Endometrial microvascular endothelial cells (primary cell): Measurements from ENCODE around the gene ATP6V1G2. TPM values are rescaled to one million over a fixed set of nuclear protein-coding genes. Genes with fewer than 3 reads are reported as not detected.
"Not testable (repeated sequence)": the region's sequence is repeated elsewhere in the genome, so short reads cannot be mapped to it uniquely, and the experiment has no call there.

ENCODE experiments used
- in situ Hi-C: cut with HindIII; loops from 2 replicates; pipeline ENCODE4 v1.10.0; 2017; ENCODE audit warnings: low sequenced_read_pairs, low pct_unique_long_range_greater_than_20kb; ENCODE audit errors: inconsistent ontology term
- total RNA-seq: library from RNA; depleted of rRNA; stranded (reverse); fragments of >200 nt; gene quantifications from one replicate; pipeline ENCODE4 v1.2.3, GENCODE V29; 2015; ENCODE audit errors: inconsistent ontology term

ATP6V1G2 gene
- not detected for total RNA-seq

DNA sequence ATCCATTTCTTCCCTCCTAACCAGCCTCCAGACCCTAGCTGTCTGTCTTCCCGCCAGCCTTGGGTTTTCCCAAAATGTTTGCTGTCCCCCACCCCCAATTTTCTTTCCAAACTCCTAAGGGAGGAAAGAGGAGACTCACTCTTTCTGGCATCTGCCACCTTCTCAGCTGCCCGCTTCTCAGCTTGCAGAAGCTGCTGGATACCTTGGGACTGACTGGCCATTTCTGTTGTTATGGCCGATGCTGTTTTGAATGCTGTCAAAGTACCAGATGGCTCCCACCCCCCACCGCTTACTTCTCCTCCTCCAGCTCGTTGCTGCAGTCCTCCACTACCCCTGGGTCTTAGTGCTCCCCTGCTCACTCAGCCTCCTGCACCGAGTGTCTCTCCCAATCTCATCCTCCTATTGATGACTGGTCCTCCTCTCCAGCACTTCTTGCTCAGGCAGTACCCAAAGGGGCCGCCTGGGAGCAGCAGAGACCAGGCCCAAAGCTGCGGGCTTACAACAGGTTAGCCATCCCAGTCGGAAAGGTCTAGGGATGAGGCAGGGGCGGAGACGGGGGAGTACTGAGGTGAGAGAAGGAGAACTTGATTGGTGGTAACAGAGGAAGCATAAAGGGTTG, at the start of gene ATP6V1G2:
ATP6V1G2 (minus strand) TSS at position 270 of the 619 bp plus-strand sequence; CDS start at position 221, 49 bp downstream.
- in situ Hi-C loops: no loop called here

DNA sequence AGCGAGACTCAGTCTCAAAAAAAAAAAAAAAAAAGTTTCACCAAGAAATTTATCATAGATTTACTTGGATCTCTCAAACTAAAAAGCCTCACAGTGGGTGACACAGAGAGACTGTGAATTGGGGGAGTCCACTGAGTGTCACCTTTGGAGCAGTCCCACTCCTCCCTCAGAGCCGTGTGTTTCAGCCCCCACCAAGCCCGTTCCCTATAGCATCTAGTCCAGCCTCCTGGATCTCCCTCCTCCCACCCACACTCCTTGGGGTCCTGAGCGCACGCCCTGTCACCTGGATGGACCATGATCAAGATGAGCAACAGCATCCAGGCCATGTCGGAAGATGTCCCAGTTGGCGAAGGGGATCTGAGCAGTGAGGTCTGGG, 46.0 kb upstream of the ATP6V1G2 start:
- in situ Hi-C loops: no loop called here

DNA sequence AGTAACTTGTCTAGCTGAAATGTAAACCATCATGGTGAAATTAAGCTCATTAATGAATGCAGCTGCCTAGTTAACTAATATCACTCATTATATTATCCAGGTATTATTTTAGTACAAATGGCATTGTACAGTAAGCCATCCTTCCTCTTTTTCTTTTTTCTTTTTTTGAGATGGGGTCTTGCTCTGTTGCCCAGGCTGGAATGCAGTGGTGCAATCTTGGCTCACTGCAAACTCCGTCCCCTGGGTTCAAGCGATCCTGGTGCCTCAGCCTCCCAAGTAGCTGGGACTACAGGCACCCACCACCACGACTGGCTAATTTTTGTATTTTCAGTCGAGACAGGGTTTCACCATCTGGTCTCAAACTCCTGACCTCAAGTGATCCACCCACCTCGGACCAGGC, 44.3 kb upstream of the ATP6V1G2 start:
- in situ Hi-C loops: not testable (repeated sequence)

DNA sequence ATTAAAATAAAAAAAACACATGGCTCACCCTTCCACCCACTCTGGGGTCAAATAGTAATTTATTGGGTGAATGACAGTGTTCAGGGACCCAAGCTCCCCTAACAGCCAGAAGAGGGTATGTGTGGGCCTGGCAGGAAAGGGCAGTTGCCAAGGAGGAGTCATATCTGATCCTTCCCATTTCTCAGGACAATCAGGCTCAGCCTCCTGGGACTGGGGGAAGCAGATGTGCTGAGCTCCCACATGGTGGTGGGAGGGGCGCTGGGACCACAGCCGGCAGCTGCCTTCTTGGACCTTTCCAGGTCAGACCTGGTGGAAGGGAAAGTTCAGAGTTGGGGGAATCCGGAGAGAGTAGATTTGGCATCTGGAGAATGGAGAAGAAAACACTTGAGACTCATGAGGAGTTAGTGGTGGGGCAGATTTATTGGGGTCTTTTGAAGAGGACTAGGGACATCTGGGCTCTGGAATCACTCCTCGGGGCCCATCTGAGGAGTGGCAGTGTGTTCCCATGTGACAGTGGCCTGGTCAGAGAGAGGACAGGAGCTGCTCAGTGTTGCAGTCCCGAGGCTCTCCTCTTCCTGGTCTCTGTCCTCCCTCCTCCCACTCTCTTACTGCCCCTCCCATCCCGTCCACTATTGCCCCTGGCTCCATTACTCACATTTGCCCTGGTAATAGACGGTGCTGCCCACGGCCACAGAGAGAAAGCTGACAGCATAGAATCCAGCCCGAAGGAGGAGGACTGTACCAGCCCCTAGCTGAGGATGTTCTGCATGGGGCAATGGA, 42.7 kb upstream of the ATP6V1G2 start:
- in situ Hi-C loops: no loop called here

DNA sequence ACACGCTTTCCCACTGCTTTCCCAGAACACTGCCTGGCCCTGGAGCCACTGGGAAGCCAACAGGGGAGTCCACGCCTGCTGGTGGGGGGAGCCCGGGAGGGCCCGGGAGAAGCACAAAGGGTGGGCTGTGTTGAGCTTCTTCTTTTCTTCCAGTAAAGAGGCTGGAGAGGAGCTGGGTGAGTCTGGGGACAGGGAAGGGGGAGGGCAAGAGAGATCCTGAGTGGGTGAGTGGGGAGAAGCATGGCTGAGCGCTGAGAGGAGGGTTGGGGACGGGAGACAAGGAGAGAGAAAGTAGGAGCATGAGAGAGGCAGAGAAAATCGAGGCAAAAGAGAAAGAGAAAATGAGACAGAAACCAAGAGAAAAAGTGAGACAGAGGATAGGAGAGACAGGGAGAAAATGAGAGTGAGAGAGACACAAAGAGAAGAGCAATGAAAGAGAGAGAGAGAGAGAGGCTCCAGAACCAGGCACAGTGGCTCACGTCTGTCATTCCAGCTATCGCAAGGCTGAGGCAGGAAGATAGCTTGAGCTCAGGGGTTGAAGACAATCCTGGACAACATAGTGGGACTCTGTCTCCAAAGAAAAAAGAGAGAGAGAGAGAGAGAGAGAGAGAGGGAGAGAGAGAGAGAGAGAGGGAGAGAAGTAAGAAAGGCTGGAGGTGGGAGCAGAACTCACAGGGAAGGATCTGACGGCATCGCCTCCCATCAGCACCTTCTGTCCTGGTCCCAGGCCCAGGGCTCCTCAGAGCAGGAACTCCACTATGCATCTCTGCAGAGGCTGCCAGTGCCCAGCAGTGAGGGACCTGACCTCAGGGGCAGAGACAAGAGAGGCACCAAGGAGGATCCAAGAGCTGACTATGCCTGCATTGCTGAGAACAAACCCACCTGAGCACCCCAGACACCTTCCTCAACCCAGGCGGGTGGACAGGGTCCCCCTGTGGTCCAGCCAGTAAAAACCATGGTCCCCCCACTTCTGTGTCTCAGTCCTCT, 41.7 kb upstream of the ATP6V1G2 start:
- in situ Hi-C loops: no loop called here

DNA sequence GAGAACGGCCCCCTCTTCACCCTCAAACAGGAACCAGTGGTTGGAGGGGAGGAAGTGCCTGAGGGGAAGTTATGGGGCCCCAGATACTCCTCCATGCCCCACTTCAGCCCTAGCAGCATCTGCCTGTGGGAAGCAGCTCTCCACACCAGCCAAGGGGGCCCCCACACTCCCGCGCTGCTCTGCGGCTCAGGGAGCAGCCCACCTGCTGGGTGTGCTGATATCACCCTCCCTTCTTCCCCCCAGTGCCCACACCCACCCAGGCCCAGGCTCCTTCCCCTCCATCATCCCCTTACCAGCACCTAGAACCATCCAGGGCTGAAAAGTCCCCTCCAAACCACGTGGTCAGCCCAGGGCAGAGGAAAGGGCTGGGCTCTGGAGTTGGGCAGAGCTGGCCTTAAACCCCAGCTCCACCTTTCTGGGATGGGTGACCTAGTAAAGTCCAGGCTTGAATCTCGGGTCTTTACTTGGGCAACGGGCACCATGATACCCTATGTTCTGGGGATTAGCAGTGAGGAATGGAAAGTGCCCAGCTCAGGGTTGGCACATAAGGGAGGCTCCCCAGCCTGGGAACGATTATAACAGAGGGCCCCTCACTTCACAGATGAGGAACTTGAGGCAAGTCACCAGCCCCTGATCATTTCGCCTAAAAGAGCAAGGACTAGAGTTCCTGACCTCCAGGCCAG, 40.3 kb upstream of the ATP6V1G2 start:
- in situ Hi-C loops: no loop called here

DNA sequence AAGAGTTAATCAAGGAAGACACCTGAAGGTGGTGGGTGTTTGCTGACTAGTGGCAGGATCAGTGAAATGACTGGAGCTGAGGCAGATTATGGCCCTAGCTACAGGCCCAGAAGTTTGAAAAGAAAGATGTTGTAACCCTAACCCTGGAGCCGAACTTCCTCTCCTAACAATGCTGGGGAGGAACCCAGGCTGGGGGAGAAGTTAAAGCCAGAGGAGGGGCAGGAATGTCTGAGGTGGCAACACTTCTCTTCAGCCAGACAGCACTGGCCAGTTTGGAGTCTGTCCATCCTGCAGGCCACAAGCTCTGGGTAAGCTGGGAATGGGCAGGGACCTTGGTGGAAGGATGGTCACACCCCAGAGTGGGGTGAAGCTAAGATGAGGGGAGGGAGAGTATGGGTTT, 39.6 kb upstream of the ATP6V1G2 start, which contains the start of gene LST1:
LST1 (plus strand) TSS at position 270 of the 400 bp plus-strand sequence. CDS start 1,023 bp downstream, outside the sequence.
- in situ Hi-C loops: no loop called here

DNA sequence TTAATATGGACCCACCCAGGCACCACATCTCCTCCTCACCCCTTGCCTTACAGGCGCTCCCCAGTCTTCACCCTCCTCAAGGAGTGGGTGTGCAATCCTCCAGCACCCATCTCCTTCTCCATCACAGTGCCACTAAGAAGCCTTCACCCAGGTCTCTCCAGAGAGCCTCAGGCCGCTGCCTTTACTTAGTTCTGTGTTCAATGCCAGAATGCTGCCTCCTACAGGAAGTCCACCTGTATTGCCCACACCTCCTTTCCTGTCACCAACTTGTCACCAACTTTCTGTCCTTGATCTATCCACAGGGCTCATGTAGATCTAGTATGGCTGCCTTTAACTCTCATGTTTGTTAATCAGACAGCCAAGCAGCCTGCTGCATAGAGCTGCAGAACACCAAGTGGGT, 39.1 kb upstream of the ATP6V1G2 start:
- in situ Hi-C loops: no loop called here

DNA sequence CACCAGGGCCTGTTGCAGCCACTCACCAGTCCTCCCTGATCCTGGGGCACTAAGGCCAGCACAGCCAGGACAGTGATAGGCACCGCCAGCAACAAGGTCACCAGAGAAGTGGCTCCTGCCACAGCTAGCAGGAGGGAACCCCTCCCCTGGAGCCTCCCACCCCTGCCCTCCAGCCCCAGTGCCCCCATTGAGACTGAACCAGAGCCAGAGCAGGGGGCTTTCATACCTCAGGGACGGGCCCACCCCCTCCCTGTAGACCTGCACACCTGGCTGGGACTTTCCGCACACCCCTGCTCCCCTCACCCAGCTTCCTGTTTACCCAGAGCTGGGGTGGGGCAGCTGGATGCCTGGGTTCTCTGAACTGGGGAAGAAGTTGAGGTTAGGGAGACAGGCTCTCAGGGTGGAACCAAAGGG, 35.8 kb upstream of the ATP6V1G2 start, which contains the start of gene LTB:
LTB (minus strand) TSS at position 195 of the 414 bp plus-strand sequence; CDS start at position 188, 7 bp downstream.
- in situ Hi-C loops: no loop called here

DNA sequence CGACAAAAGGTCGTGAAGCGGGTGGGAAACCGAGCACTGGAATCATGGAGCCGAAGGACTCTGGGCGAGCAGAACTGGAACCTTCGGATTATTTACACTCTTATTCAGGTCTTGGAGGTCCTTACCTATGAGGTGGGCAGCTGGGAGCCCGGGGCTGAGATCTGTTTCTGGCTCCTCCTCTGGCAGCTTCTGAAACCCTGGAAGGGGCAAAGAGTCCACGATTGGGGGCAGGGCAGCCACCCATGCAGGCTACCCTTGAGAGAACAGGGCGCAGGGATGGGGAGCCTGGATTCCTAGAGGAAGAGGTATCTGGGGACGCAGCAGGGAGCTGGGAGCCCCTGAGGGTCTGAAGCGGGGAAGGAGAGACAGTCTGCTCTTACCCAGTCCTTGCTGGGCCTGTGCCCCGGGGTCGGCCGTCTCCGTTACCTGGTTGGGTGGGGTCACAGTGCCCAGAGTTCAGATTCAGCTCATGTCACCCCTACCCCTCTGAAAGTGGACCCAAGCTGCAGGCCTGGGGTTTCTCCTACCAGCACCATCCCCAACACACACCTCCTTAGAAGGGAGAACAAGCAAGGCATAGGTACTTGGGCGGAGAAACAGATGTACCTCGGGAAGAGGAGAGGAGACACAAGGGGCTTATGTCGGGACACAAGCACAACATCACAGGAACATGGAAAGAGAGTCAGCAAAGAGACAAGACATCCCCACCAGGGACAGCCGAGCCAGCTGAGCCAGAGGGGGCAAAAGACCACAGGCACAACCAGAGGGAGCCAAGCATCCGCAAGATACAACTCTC, 35.2 kb upstream of the ATP6V1G2 start:
- in situ Hi-C loops: no loop called here

DNA sequence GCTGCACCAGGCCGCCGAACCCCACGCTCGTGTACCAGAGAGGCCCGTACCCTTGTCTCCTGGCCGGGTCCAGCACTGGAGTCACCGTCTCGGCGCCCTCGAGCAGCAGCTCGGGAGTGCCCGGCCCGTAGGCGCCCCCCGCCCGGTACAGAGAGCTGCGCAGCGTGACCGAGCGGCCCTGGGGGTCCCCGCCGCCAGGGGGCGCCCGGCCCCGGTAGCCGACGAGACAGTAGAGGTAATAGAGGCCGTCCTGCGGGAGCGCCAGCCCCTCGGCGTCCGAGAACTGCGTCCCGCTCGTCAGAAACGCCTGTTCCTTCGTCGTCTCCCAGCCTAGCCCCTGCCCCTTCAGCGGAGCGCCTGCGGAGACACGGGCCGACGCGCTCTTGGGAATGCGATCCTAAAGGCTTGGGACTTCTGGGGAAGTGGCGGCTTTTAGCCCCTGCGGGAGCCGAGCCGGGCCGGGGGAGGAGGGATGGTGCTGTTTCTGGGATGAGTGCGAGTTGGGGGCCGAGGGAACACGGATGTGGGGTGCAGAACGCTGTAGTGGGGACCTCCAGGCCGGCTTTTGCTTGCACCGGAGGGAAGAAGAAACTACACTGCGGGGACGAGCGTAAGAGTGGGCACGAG, 34.5 kb upstream of the ATP6V1G2 start:
- in situ Hi-C loops: no loop called here

DNA sequence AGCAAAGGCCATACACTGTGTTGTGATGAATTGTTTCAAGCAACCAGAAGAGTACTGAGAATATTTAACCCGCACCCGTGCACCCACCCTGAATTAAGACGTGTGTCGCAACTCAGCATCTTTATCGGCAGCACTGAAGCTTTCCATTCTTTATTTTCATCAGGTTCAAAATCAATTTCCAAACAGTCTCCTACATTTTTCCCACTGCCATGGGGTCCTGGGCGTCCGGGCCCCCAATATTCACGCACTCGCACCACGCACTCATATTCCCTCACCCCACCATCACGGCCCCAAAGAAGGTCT, 34.0 kb upstream of the ATP6V1G2 start:
- in situ Hi-C loops: no loop called here

DNA sequence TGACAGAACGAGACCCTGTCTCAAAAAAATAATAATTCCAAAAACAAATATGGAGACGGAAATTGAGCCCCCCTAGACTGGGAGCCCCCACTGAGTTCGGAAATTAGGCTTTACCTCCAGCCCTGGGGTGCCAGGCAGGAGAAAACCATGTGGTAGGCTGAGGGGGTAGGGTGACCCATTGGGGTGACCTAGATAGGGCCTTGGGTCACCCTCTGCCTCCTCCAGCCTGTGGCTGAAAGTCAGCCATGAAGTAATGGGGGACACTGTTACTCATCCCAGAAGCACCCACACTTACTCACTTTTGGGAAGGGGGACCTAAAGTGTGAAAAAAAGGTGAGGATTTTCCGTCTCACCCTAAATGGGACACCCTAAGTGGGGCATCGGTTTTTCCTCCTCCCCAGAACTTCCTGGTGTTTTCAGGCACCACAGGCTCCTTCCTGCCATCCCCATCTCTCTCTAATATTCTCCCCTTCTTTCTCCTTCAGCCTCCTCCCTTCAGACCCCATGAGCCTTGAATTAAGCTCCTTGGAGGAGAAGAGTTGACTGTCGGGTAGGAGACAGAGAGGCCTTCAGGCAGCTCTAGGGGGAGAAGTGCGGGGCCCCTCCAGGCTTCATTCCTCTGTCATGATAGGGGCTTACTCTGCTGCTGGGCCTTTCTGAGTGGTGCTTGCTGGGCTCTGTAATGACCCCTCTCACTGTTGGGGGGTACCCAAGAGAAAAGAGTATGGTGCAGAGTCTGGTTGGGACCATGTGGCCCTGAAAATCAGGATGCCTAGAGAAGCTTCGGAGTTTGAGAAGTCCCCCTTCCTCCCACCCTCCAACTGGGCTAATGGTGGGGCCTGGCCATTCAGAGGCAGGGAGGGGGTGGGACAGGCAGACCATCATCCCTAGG, 33.4 kb upstream of the ATP6V1G2 start:
- in situ Hi-C loops: no loop called here

DNA sequence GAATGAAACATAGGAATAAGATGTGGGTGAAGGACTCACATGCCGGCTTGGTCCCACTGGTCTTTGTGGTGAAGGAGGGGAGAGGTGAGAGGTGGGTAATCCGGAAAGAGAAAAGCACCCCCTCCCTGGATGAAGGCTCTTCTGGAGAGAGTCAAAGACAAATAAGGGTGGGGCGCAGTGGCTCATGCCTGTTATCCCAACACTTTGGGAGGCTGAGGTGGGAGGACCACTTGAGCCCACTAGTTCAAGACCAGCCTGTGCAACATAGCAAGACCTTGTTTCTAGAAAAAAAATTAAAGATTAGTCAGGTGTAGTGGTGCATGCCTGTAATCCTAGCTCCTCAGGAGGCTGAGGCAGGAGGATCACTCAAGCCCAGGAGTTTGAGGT, 32.7 kb upstream of the ATP6V1G2 start:
- in situ Hi-C loops: no loop called here

DNA sequence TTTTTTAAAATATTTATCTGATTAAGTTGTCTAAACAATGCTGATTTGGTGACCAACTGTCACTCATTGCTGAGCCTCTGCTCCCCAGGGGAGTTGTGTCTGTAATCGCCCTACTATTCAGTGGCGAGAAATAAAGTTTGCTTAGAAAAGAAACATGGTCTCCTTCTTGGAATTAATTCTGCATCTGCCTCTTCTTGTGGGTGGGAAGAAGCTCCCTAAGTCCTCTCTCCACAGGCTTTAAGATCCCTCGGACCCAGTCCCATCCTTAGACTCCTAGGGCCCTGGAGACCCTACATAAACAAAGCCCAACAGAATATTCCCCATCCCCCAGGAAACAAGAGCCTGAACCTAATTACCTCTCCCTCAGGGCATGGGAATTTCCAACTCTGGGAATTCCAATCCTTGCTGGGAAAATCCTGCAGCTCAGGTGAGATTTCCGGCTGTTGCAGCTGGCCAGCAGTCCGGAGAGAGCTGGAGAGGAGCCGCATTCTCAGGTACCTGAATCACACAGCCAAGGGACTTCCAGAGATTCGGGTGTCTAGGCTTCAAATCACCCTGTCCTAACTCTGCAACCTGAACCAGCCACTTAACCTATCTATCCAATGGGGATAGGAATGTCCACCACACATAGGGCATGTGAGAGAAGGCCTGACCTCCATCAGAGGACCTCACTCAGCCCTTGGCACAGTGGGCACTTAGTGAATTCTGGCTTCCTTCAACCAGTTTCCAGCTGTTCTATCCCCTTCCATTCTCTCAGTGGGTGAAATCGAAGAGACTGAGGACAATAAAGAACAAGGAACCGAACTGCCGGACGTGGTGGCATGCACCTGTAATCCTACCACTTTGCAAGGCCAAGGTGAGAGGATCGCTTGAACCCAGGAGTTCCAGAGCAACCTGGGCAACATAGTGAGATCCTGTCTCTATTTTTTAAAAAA, 32.0 kb upstream of the ATP6V1G2 start:
- in situ Hi-C loops: no loop called here

DNA sequence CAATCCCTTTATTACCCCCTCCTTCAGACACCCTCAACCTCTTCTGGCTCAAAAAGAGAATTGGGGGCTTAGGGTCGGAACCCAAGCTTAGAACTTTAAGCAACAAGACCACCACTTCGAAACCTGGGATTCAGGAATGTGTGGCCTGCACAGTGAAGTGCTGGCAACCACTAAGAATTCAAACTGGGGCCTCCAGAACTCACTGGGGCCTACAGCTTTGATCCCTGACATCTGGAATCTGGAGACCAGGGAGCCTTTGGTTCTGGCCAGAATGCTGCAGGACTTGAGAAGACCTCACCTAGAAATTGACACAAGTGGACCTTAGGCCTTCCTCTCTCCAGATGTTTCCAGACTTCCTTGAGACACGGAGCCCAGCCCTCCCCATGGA, 31.2 kb upstream of the ATP6V1G2 start:
- in situ Hi-C loops: no loop called here
